Neutrophil (primary cell): ENCODE measurements around the gene PLXNA2.

ENCODE experiments used
- H3K27ac ChIP-seq: fragments of 200-600 bp; sonication (generic); 2 replicates; pipeline ENCODE4 v1.5.1; 2016; ENCODE audit warnings: mild to moderate bottlenecking, moderate library complexity
- H3K27me3 ChIP-seq: fragments of 200-600 bp; sonication (generic); 2 replicates; pipeline ENCODE4 v1.6.0; 2016; ENCODE audit warnings: mild to moderate bottlenecking
- H3K36me3 ChIP-seq: fragments of 200-600 bp; sonication (generic); 2 replicates; pipeline ENCODE4 v1.5.1; 2017
- H3K4me1 ChIP-seq, 2 experiments: fragments of 200-600 bp in 1 of 2; sonication (generic) in 1 of 2; 1 replicate in 1 of 2; 2 replicates in 1 of 2; pipeline versions ENCODE4 v1.5.1 to v1.6.1; 2013 to 2016; ENCODE audit warnings: low read depth in 1 of 2, low read length in 1 of 2, mild to moderate bottlenecking in 1 of 2, moderate library complexity in 1 of 2; ENCODE audit not compliant: control insufficient read depth in 1 of 2, insufficient read depth in 1 of 2
- H3K4me3 ChIP-seq, 2 experiments: fragments of 200-600 bp in 1 of 2; sonication (generic) in 1 of 2; 1 replicate in 1 of 2; 2 replicates in 1 of 2; pipeline ENCODE4 v1.5.1; 2013 to 2016; ENCODE audit warnings: low read depth in 1 of 2, low read length in 1 of 2, mild to moderate bottlenecking in 1 of 2, moderate library complexity in 1 of 2
- H3K9me3 ChIP-seq: fragments of 200-600 bp; sonication (generic); 2 replicates; pipeline ENCODE4 v1.5.1; 2016
- TF ChIP-seq, protein P1 (sequence below): fragments of 200-600 bp; sonication (generic); IDR thresholded peaks from 2 replicates; pipeline ENCODE4 v1.5.1; 2016; ENCODE audit warnings: antibody characterized with exemption

The PLXNA2 gene

DNA sequence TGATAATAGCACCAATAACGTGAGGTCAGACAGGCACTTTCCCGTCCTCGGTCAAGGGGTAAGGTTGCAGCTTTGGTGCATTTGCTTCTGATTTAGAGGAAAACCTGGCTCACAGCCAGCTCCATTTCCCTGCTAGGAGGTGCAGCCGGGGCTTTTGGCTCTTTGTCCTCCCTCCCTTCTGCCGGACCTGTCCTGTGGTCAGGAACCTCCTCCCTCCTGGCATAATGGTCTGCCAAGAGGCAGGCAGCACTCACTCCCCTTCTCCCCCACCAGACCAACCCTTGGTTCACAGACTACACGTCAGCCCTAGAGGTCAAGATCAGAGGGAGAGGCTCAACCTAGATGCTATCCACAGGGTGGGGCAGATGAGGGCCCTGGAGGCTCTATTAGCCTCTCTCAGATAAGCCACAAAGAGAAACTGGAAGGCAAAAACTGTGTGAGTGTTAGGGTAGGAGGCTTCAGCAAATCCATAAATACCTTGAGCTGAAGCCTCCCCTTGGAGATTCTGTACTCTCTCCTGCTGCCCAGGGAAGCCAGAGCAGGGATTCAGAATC is 64.8 kb downstream of the PLXNA2 start:
- TF ChIP-seq, protein P1, sequence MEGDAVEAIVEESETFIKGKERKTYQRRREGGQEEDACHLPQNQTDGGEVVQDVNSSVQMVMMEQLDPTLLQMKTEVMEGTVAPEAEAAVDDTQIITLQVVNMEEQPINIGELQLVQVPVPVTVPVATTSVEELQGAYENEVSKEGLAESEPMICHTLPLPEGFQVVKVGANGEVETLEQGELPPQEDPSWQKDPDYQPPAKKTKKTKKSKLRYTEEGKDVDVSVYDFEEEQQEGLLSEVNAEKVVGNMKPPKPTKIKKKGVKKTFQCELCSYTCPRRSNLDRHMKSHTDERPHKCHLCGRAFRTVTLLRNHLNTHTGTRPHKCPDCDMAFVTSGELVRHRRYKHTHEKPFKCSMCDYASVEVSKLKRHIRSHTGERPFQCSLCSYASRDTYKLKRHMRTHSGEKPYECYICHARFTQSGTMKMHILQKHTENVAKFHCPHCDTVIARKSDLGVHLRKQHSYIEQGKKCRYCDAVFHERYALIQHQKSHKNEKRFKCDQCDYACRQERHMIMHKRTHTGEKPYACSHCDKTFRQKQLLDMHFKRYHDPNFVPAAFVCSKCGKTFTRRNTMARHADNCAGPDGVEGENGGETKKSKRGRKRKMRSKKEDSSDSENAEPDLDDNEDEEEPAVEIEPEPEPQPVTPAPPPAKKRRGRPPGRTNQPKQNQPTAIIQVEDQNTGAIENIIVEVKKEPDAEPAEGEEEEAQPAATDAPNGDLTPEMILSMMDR: no peak
- Histone ChIP-seq H3K27ac (no peak overlapping the region), H3K36me3 (no peaks in the 10 kb centered on the region), H3K4me3 (no peak overlapping the region), H3K27me3 (no peaks in the 10 kb centered on the region), H3K9me3 (no peaks in the 10 kb centered on the region), H3K4me1 (no peaks in the 10 kb centered on the region)

DNA sequence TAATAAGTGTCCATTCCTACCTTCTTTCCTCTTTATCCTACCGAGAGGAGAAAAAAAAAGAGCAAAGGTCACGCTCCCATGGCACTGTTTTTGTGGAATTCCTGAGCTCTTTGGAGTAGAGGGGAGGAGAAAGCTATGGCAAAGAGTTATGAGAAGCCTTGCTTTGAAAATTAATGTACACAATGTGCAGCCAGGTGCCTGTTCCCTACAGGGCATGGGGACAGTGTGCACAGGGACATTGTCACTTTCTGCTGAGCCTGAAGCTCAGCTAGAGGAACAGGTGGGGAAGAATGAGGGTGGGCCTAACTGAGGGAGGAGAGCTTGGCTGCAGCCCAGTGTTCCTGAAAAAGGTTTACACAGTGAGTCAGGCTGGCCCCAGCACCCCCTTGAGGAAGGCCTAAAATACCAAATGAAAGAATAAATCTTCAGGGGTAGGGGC is 66.1 kb downstream of the PLXNA2 start:
- H3K4me1 ChIP-seq: no peaks in the 10 kb centered on the region
- H3K4me3 ChIP-seq: no peak overlapping the region
- no peaks in the 10 kb centered on the region for H3K9me3 ChIP-seq
- TF ChIP-seq, protein P1: no peak
- H3K27ac ChIP-seq: no peak overlapping the region
- no peaks in the 10 kb centered on the region for H3K27me3 ChIP-seq
- no peaks in the 10 kb centered on the region for H3K36me3 ChIP-seq

DNA sequence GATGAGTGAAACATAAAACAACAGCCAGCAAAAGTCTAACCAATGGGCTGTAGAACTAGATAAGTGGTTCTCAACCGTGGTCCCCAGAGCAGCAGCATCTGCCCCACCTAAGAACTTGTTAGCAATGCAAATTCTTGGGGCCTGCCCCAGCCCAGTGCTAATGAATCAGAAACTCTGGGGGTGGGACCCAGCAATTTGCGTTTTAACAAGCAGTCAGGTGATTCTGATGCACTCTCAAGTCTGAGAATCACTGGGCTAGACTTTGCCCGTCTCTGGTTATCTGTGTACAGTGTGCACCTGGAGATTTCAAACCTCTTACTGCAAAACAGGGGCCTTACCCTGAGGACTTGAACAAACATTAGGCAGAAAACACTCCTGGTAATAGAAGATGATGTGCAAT is 66.5 kb downstream of the PLXNA2 start:
- Histone ChIP-seq H3K4me1 (no peaks in the 10 kb centered on the region), H3K9me3 (no peaks in the 10 kb centered on the region), H3K36me3 (no peaks in the 10 kb centered on the region), H3K4me3 (no peak overlapping the region), H3K27me3 (no peaks in the 10 kb centered on the region), H3K27ac (no peak overlapping the region)
- TF ChIP-seq, protein P1: no peak

DNA sequence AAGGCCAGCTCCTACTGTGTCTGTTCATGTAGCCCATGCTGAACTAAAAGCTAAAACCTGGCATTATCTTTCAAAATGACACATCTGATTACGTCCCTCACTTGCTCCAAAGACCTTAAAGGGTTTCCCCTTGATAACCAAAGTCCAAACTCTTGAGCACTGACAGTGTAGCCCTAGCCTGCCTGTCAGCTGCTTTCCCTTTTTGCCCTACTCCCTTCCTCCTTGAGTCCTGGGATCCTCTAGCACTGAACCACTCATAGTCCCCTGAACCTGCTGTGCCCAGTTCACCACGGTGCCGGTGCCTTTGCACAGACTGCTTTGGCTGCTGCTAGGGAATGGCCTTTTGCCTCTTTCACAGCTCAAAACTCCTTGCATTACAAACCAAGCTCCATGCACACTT is 67.5 kb downstream of the PLXNA2 start:
- H3K27me3 ChIP-seq: no peaks in the 10 kb centered on the region
- no peak overlapping the region for H3K4me3 ChIP-seq
- H3K36me3 ChIP-seq: no peaks in the 10 kb centered on the region
- TF ChIP-seq, protein P1: no peak
- H3K9me3 ChIP-seq: no peaks in the 10 kb centered on the region
- H3K27ac ChIP-seq: no peak overlapping the region
- H3K4me1 ChIP-seq: no peaks in the 10 kb centered on the region

DNA sequence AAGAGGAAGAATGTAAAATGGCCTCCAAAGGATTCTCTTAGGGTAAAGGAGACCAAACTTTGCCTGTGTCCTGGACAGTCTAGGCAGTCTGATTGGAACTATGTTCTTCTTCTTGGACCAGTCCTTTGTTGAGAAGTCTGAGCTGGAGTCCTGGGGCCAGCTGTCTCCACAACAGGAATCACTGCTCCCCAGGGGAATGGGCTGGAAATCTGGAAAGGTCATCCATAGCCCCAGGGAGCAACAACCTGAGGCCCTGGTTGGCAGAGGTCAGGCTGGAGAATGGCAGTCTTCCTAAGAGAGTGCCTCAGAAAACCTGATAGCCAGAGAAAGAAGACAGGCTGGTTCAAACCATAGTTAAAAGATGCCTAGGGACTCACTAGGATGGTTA is 68.7 kb downstream of the PLXNA2 start:
- no peaks in the 10 kb centered on the region for H3K9me3 ChIP-seq
- H3K36me3 ChIP-seq: no peaks in the 10 kb centered on the region
- no peak overlapping the region for H3K27ac ChIP-seq
- H3K4me3 ChIP-seq: no peak overlapping the region
- peaks cover under 1% of the 10 kb centered on the region for H3K27me3 ChIP-seq
- TF ChIP-seq, protein P1: no peak
- no peaks in the 10 kb centered on the region for H3K4me1 ChIP-seq
